GM06990 (cell line): ENCODE measurements around the gene MIB2.

Experiments
- DNase-seq: peaks from one replicate; pipeline ENCODE4 v3.0.0-alpha.2; 2011; ENCODE audit not compliant: insufficient read length; ENCODE audit errors: extremely low read depth
- H3K27me3 ChIP-seq: replicated peaks from 2 replicates; pipeline ENCODE4 v1.6.0; 2011; ENCODE audit warnings: low read length; ENCODE audit not compliant: control insufficient read depth, insufficient read depth
- H3K36me3 ChIP-seq: 2 replicates; pipeline ENCODE4 v1.5.1; 2011; ENCODE audit warnings: low read length; ENCODE audit not compliant: control insufficient read depth, insufficient read depth
- H3K4me3 ChIP-seq: replicated peaks from 2 replicates; pipeline ENCODE4 v1.5.1; 2011; ENCODE audit warnings: low read depth, mild to moderate bottlenecking, control low read depth, low read length
- CTCF ChIP-seq: IDR thresholded peaks from 2 replicates; pipeline ENCODE4 v1.5.1; 2011; ENCODE audit warnings: low read length, control low read depth, mild to moderate bottlenecking, inconsistent platforms; ENCODE audit not compliant: insufficient read depth, poor library complexity, severe bottlenecking

MIB2 gene

GRCh38 chr1:1627829-1628753 lies 12.8 kb downstream of the MIB2 start:
- no peak overlapping the region for H3K4me3 ChIP-seq

DNA sequence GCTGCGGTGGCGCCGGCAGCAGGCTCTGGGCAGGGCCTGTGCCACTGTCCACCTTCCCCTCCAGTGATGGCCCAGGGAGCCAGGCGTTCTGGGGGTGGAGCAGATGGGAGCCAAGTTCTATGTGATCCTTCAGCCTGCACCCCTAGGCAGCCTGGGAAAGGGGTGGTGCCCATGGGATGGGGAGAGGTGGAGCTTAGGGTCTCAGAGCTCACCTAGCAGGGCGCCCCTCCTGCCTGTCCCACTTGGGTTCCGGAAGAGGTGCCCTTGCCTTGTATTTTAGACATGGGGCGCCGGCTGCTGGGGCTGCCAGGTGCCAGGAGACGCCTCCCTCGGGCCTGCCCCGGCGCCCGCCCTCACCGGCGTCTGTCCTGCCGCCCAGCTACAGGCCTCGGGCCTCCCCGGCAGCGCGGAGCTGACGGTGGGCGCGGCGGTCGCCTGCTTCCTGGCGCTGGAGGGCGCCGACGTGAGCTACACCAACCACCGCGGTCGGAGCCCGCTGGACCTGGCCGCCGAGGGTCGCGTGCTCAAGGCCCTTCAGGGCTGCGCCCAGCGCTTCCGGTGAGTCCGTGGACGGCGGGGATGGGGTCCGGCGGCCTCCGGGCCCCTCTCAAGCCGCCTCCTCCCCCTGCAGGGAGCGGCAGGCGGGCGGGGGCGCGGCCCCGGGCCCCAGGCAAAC lies 13.6 kb downstream of the MIB2 start:
- no peak for TF ChIP-seq CTCF
- Histone ChIP-seq H3K36me3 (no peaks in the 10 kb centered on the region), H3K27me3 (no peaks in the 10 kb centered on the region; the same call in 1 of the 2 replicates), H3K4me3 (peak overlapping the region; percentile 5)
- DNase-seq: peak; percentile 40

More at GRCh38 chr1:1627829-1628753, 12.8 kb downstream of the MIB2 start:
- DNase-seq: peak; percentile 30
- Histone ChIP-seq H3K36me3 (no peaks in the 10 kb centered on the region), H3K27me3 (no peaks in the 10 kb centered on the region; the same call in 1 of the 2 replicates)
- TF ChIP-seq CTCF: no peak

- Histone ChIP-seq H3K27me3 (no peaks in the 10 kb centered on the region; the same call in 1 of the 2 replicates), H3K4me3 (peak overlapping the region; percentile 25), H3K36me3 (no peaks in the 10 kb centered on the region)
- no peak for TF ChIP-seq CTCF
- peak; percentile 42 for DNase-seq
These were observed 14.3 kb downstream of the MIB2 start for GRCh38 chr1:1629430-1630190.

- Histone ChIP-seq H3K27me3 (no peaks in the 10 kb centered on the region; the same call in 1 of the 2 replicates), H3K36me3 (no peaks in the 10 kb centered on the region), H3K4me3 (peak overlapping the region; percentile 25)
- DNase-seq: peak; percentile 98
- TF ChIP-seq CTCF: no peak
These were observed 15.1 kb downstream of the MIB2 start for GRCh38 chr1:1630191-1630964.
